GM12878 (cell line): Measurements from ENCODE around the gene RPRD1A. TPM values are rescaled to one million over a fixed set of nuclear protein-coding genes. Genes with fewer than 3 reads are reported as not detected.

Experiments
- ATAC-seq: fragments of 200-7000 bp; cut with Tn5 transposase; 3 replicates; pipeline ENCODE4 v1.9.1; 2020; ENCODE audit warnings: mild to moderate bottlenecking, moderate library complexity
- BruUV-seq: library from RNA; stranded (reverse); fragments of 400-500 nt; replicated peaks from 2 replicates; lab custom pipeline; 2021; lab: Mats Ljungman, UMichigan
- CTCF ChIA-PET: fragments of 300-600 bp; sonication (Branson Sonifier 250); formaldehyde crosslinking; extraction: SDS; loops from one replicate; lab custom pipeline; 2021; ENCODE audit warnings: inconsistent platforms; lab: Yijun Ruan, JAX
- POLR2A ChIA-PET: fragments of 350-600 bp; formaldehyde crosslinking; extraction: SDS; loops from one replicate; lab custom pipeline; 2021; ENCODE audit warnings: inconsistent platforms; lab: Charles Lee
- RAD21 ChIA-PET: fragments of 300-600 bp; sonication (Branson Sonifier 250); formaldehyde crosslinking; loops from one replicate; lab custom pipeline; 2023; ENCODE audit warnings: antibody characterized with exemption; ENCODE audit not compliant: unreplicated experiment; lab: Charles Lee
- SMC1A ChIA-PET: fragments of 300-600 bp; sonication (Branson Sonifier 250); formaldehyde crosslinking; loops from one replicate; lab custom pipeline; 2023; ENCODE audit not compliant: unreplicated experiment, uncharacterized antibody; lab: Charles Lee
- DNase-seq: peaks from one replicate; pipeline ENCODE4 v3.0.0-alpha.2; 2011; ENCODE audit warnings: low read depth, low spot score
- FAIRE-seq: peaks from 3 replicates; lab custom pipeline; 2011; peaks lifted over from hg19 to GRCh38; lab: Jason Lieb, UNC
- H2AFZ ChIP-seq: 2 replicates; pipeline ENCODE4 v1.6.0; 2011; ENCODE audit warnings: low read depth, low read length, control low read depth; ENCODE audit not compliant: control insufficient read depth
- H3K27ac ChIP-seq: 2 replicates; pipeline ENCODE4 v1.5.1; 2011; ENCODE audit warnings: control low read depth; ENCODE audit not compliant: control insufficient read depth, insufficient read depth
- H3K27me3 ChIP-seq, 2 experiments: replicated peaks in 1 of 2; 2 replicates each; pipeline versions ENCODE4 v1.6.0 to v1.6.1; 2011; ENCODE audit warnings: low read length in 1 of 2; ENCODE audit not compliant: control insufficient read depth in 2 of 2, insufficient read depth in 2 of 2
- H3K36me3 ChIP-seq, 2 experiments: 2 replicates each; pipeline ENCODE4 v1.5.1; 2011; ENCODE audit warnings: low read length in 1 of 2; ENCODE audit not compliant: control insufficient read depth in 2 of 2, insufficient read depth in 2 of 2
- H3K4me1 ChIP-seq: 2 replicates; pipeline ENCODE4 v1.6.1; 2011; ENCODE audit warnings: mild to moderate bottlenecking, low read length, moderate library complexity, mixed read lengths; ENCODE audit not compliant: control insufficient read depth, insufficient read depth
- H3K4me2 ChIP-seq: 2 replicates; pipeline ENCODE4 v1.6.0; 2011; ENCODE audit warnings: control low read depth; ENCODE audit not compliant: control insufficient read depth, insufficient read depth
- H3K4me3 ChIP-seq: fragments of 200-600 bp; sonication (generic); 2 replicates; pipeline ENCODE4 v1.5.1; 2016
- H3K79me2 ChIP-seq: 2 replicates; pipeline ENCODE4 v1.6.0; 2011; ENCODE audit warnings: low read length; ENCODE audit not compliant: control insufficient read depth, insufficient read depth
- H3K9ac ChIP-seq: 2 replicates; pipeline ENCODE4 v1.8.0; 2011; ENCODE audit warnings: low read length, control low read depth, mixed read lengths; ENCODE audit not compliant: control insufficient read depth, insufficient read depth
- H3K9me3 ChIP-seq: replicated peaks from 3 replicates; pipeline ENCODE4 v1.5.1; 2011; ENCODE audit warnings: mild to moderate bottlenecking, low read length; ENCODE audit not compliant: control insufficient read depth, insufficient read depth
- H4K20me1 ChIP-seq: 2 replicates; pipeline ENCODE4 v1.6.0; 2011; ENCODE audit not compliant: control insufficient read depth, insufficient read depth
- ATF3 ChIP-seq: IDR thresholded peaks from 2 replicates; pipeline ENCODE4 v1.6.1; 2011; ENCODE audit warnings: low read depth, mild to moderate bottlenecking, low read length, moderate library complexity, borderline replicate concordance; ENCODE audit errors: extremely low read depth
- BHLHE40 ChIP-seq, 2 experiments: fragments of 450-650 bp in 1 of 2; IDR thresholded peaks; 2 replicates each; pipeline ENCODE4 v1.6.1; 2011 to 2017; ENCODE audit warnings: low read depth in 2 of 2, borderline replicate concordance in 1 of 2, improper control_type of control experiment in 1 of 2, low read length in 1 of 2, mild to moderate bottlenecking in 1 of 2
- CEBPB ChIP-seq, 2 experiments: fragments of 150-350 bp in 1 of 2; IDR thresholded peaks; 2 replicates each; pipeline ENCODE4 v1.6.1; 2012 to 2014; ENCODE audit warnings: low read depth in 2 of 2, low read length in 2 of 2, borderline replicate concordance in 1 of 2, inconsistent platforms in 1 of 2
- EP300 ChIP-seq, 2 experiments: fragments of 150-350 bp in 1 of 2; IDR thresholded peaks; 2 replicates each; pipeline ENCODE4 v1.6.1; 2011 to 2012; ENCODE audit warnings: low read depth in 2 of 2, low read length in 2 of 2, borderline replicate concordance in 1 of 2, improper control_type of control experiment in 1 of 2, inconsistent platforms in 1 of 2; ENCODE audit not compliant: control insufficient read depth in 1 of 2
- KAT2A ChIP-seq: conservative IDR thresholded peaks from 2 replicates; pipeline ENCODE4 v1.6.1; 2011; ENCODE audit warnings: low read depth, low read length; ENCODE audit not compliant: control insufficient read depth
- MYC ChIP-seq: IDR thresholded peaks from 2 replicates; pipeline ENCODE4 v1.6.1; 2011; ENCODE audit warnings: mild to moderate bottlenecking, low read length, moderate library complexity, inconsistent platforms; ENCODE audit not compliant: insufficient read depth, insufficient replicate concordance, insufficient read length, severe bottlenecking
- NBN ChIP-seq: fragments of 450-650 bp; IDR thresholded peaks from 2 replicates; pipeline ENCODE4 v1.6.1; 2016
- PAX8 ChIP-seq: fragments of 450-650 bp; IDR thresholded peaks from 2 replicates; pipeline ENCODE4 v1.6.1; 2017; ENCODE audit warnings: mild to moderate bottlenecking, moderate library complexity
- PKNOX1 ChIP-seq: fragments of 450-650 bp; IDR thresholded peaks from 2 replicates; pipeline ENCODE4 v1.6.1; 2016; ENCODE audit warnings: mild to moderate bottlenecking
- POU2F2 ChIP-seq: IDR thresholded peaks from 3 replicates; pipeline ENCODE4 v1.6.1; 2011; ENCODE audit warnings: low read depth, mild to moderate bottlenecking, low read length, borderline replicate concordance
- RCOR1 ChIP-seq: conservative IDR thresholded peaks from 2 replicates; pipeline ENCODE4 v1.6.1; 2012; ENCODE audit warnings: low read depth, low read length, improper control_type of control experiment
- RELA ChIP-seq: fragments of 450-650 bp; IDR thresholded peaks from 2 replicates; pipeline ENCODE4 v1.8.0; 2014; ENCODE audit warnings: borderline replicate concordance; ENCODE audit not compliant: partially characterized antibody
- SKIL ChIP-seq: fragments of 450-650 bp; IDR thresholded peaks from 2 replicates; pipeline ENCODE4 v1.6.1; 2017; ENCODE audit warnings: mild to moderate bottlenecking, low read depth, inconsistent platforms; ENCODE audit not compliant: poor library complexity, severe bottlenecking
- STAT3 ChIP-seq: IDR thresholded peaks from 2 replicates; pipeline ENCODE4 v1.6.1; 2011; ENCODE audit warnings: low read depth, low read length, improper control_type of control experiment
- TCF7 ChIP-seq: IDR thresholded peaks from 2 replicates; pipeline ENCODE4 v1.6.1; 2014; ENCODE audit warnings: antibody characterized with exemption, borderline replicate concordance
- WRNIP1 ChIP-seq: IDR thresholded peaks from 2 replicates; pipeline ENCODE4 v1.6.1; 2011; ENCODE audit warnings: low read depth, low read length, improper control_type of control experiment, borderline replicate concordance
- WGBS: methylation state at CpG from one replicate; pipeline ENCODE4 v1.1.6; 2016; ENCODE audit warnings: low lambda C conversion rate; ENCODE audit not compliant: insufficient replicate concordance, insufficient coverage; ENCODE audit errors: missing lambda C conversion rate; 5-methylcytosine and 5-hydroxymethylcytosine counted together
- in situ Hi-C: fragments of 300-500 bp; cut with MboI; formaldehyde crosslinking; loops from 9 replicates; pipeline ENCODE4 v1.14.3; 2018; ENCODE audit warnings: mixed read lengths
- intact Hi-C: fragments of 100-400 bp; cut with micrococcal nuclease; formaldehyde crosslinking; loops from one replicate; pipeline ENCODE4 v1.14.2; 2022; ENCODE audit not compliant: unreplicated experiment
- polyA plus RNA-seq, 11 experiments: library from polyadenylated mRNA; depleted of rRNA in 4 of 11; unstranded in 6 of 11; stranded (reverse) in 5 of 11; fragments of >200 nt; fragmentation: Nextera tagmentation in 4 of 11; fragmentation: Illumina TruSeq in 1 of 11; extraction: Ambion mirVana in 4 of 11; extraction: Trizol in 1 of 11; gene quantifications; 1 replicate in 1 of 11; 2 replicates in 10 of 11; pipeline versions ENCODE4 v1.2.1 to v1.2.3, GENCODE V29; 2011 to 2016; ENCODE audit warnings: inconsistent platforms in 2 of 11, missing spikeins in 2 of 11, low read depth in 1 of 11
- total RNA-seq, 4 experiments: library from RNA; depleted of rRNA in 3 of 4; stranded (reverse); fragments of >200 nt in 3 of 4; fragmentation: Illumina TruSeq in 1 of 4; extraction: Trizol in 1 of 4; gene quantifications; 2 replicates each; pipeline versions ENCODE4 v1.2.1 to v1.2.3, GENCODE V29; 2013 to 2021

The RPRD1A gene
- total and polyA plus RNA-seq, 10 of the 15 experiments (the other 5 are each of a cell fraction or from before 2014, with no cell fraction given) = 16.2 to 66.2 (median 36.2) TPM

- TF ChIP-seq RELA = no peak
- no peak for TF ChIP-seq NBN
Measured at GRCh38 chr18:36046898-36047297, 20.5 kb downstream of the RPRD1A start (continued).

- Histone ChIP-seq H3K27me3 (no peaks in the 10 kb centered on the region), H3K4me2 (no peak overlapping the region), H3K9me3 (peaks cover 5% of the 10 kb centered on the region), H4K20me1 (no peaks in the 10 kb centered on the region; the same call in 1 of the 2 replicates), H3K79me2 (peaks cover 68% of the 10 kb centered on the region), H3K4me1 (no peaks in the 10 kb centered on the region; the same call in 1 of the 2 replicates), H3K36me3 (no peaks in the 10 kb centered on the region; a peak in 1 of 4 replicates), H2AFZ (no peak overlapping the region), H3K4me3 (no peak overlapping the region), H3K27ac (no peak overlapping the region), H3K9ac (no peak overlapping the region)
- POLR2A ChIA-PET = no interaction called here
- in situ Hi-C loops (no loop called here), intact Hi-C loops (loop anchor here (2.0 kb wide), 1 partner anchor 17 kb away; no protein-coding TSS in a partner anchor)
- 65% methylated on average over 3 of the region's 3 CpGs for WGBS
- RAD21 ChIA-PET = no interaction called here
- CTCF ChIA-PET = no interaction called here
- ATAC-seq (no peak), DNase-seq (no peak), FAIRE-seq (no peak)
- SMC1A ChIA-PET = interaction anchor here (0.6 to 1.3 kb wide), 3 partner anchors 13 to 362 kb away, joined by 3 read pairs; no protein-coding TSS in a partner anchor
- no TSS peak for BruUV-seq
- TF ChIP-seq EP300 (IDR thresholded peaks at IDR 0.05; ENCODE audit: borderline replicate concordance in 1 of 2, control insufficient read depth in 1 of 2, low read depth in 2 of 2, low read length in 2 of 2) (no peak), POU2F2 (no peak), ATF3 (no peak), PKNOX1 (no peak), BHLHE40 (IDR thresholded peaks at IDR 0.05; ENCODE audit: borderline replicate concordance in 1 of 2, low read depth in 2 of 2, low read length in 1 of 2) (no peak), SKIL (no peak), CEBPB (IDR thresholded peaks at IDR 0.05; ENCODE audit: borderline replicate concordance in 1 of 2, low read depth in 2 of 2, low read length in 2 of 2) (no peak), TCF7 (no peak), KAT2A (no peak), STAT3 (no peak), RCOR1 (no peak), PAX8 (no peak), WRNIP1 (no peak), MYC (no peak)
Measured at GRCh38 chr18:36045241-36045991, 21.9 kb downstream of the RPRD1A start.
